ENCODE results near the gene CLDN18.

DNA sequence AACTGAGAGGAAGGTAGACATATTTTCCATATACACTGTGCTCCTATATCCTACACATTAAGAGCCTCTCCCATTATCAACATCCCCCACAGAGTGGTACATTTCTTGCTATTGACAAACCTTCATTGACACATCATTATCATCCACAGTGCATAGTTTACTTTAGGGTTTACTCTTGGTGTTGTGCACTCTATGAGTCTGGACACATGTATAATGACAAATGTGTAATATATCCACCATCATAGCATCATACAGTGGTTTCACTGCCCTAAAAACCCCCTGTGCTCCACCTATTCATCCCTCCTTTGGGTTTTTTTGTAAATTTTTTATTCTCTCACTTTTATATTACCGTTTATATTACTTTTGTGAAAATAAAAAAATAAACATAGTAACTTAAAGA lies 22.2 kb upstream of the CLDN18 start:
- TF ChIP-seq POLR2A (IDR thresholded peaks at IDR 0.05; ENCODE audit: low read depth, low read length) (no peak), POLR2AphosphoS5 (IDR thresholded peaks at IDR 0.05; ENCODE audit: low read depth, low read length) (no peak), TAF1 (IDR thresholded peaks at IDR 0.05; ENCODE audit: low read depth, low read length) (no peak)

All from GM12891 (cell line).